ENCODE data around the gene FAM209B. TPM values are rescaled to one million over a fixed set of nuclear protein-coding genes. Genes with fewer than 3 reads are reported as not detected.

Gene FAM209B
- total and polyA plus RNA-seq, 7 donors, result 0.14 to 1.3 (median 0.62) TPM; not detected in 1

DNA sequence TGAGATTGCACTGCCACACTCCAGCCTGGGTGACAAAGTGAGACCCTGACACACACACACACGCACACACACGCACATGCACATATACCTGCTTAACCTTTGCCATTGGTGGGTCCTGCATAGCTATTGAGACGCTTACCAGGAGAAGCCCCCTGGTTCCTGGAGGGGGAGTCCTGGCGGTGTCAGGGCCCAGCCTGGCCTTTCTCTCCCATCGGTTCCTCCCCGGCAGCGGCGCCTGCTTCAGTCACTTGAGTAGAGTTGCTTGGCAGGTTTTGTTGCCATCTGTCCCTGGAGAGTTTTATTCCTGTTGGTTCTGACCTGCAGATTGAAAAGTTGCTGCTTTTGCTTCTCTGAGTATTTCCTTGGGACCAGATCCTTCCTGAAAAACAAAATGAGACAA is 29.1 kb upstream of the FAM209B start:
- no peak overlapping the region for H3K27ac ChIP-seq
- H3K36me3 ChIP-seq (ENCODE audit: insufficient read depth in 1 of 2, low read depth in 1 of 2), result peaks cover 0 to 16% of the 10 kb centered on the region in 2 donors
- H3K4me1 ChIP-seq, result no peaks in the 10 kb centered on the region
- TF ChIP-seq, protein P1, sequence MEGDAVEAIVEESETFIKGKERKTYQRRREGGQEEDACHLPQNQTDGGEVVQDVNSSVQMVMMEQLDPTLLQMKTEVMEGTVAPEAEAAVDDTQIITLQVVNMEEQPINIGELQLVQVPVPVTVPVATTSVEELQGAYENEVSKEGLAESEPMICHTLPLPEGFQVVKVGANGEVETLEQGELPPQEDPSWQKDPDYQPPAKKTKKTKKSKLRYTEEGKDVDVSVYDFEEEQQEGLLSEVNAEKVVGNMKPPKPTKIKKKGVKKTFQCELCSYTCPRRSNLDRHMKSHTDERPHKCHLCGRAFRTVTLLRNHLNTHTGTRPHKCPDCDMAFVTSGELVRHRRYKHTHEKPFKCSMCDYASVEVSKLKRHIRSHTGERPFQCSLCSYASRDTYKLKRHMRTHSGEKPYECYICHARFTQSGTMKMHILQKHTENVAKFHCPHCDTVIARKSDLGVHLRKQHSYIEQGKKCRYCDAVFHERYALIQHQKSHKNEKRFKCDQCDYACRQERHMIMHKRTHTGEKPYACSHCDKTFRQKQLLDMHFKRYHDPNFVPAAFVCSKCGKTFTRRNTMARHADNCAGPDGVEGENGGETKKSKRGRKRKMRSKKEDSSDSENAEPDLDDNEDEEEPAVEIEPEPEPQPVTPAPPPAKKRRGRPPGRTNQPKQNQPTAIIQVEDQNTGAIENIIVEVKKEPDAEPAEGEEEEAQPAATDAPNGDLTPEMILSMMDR (IDR thresholded peaks at IDR 0.05), result no peak
- intact Hi-C loops (cut with DNase I), result no loop called here
- 89 to 97% (median 95%) methylated on average over 8 of the region's 8 CpGs for WGBS, 3 donors
- no peak overlapping the region for H3K4me3 ChIP-seq
- no peak for ATAC-seq
- H3K9me3 ChIP-seq, result no peaks in the 10 kb centered on the region
- DNase-seq, result no peak
- H3K27me3 ChIP-seq (ENCODE audit: insufficient read depth in 3 of 3, low read length in 2 of 3), result no peaks in the 10 kb centered on the region

DNA sequence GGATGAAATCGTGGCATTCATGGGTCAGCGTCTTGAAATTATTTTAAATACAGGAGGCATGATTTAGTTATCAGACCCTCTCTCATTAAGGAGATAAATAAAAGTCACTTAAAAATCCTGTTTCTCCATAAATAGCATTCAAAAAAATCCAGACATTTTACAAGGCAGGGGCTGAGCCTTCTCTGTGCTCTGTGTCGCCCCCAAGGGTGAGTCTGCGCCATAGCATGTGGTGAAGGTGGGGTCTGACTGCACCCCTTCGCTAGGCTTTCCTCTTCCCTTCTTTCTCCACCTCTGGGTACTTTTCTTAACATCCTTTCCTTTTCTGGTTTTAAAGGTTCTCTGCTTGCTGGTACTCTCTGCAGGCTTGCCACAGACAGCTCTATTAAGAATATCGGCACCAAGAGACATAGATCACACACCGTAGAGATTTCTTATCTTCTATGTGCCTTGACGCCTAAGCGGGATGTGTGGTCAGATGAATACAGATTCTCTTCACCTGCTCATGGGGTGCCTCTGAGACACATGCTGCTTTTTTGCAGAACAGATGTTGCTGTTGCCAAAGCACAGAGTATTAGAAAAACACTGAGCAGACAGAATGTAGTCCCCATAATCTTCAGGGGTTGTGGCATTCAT is 28.6 kb upstream of the FAM209B start:
- ATAC-seq (no peak), DNase-seq (no peak)
- Histone ChIP-seq H3K36me3 (ENCODE audit: insufficient read depth in 1 of 2, low read depth in 1 of 2) (peaks cover 0 to 16% of the 10 kb centered on the region in 2 donors), H3K4me3 (no peak overlapping the region), H3K9me3 (no peaks in the 10 kb centered on the region), H3K27me3 (ENCODE audit: insufficient read depth in 3 of 3, low read length in 2 of 3) (no peaks in the 10 kb centered on the region), H3K4me1 (no peaks in the 10 kb centered on the region), H3K27ac (no peak overlapping the region)
- intact Hi-C loops (cut with DNase I), result no loop called here
- TF ChIP-seq, protein P1 (IDR thresholded peaks at IDR 0.05), result no peak
- WGBS, 3 donors, result 84 to 91% (median 90%) methylated on average over 9 of the region's 9 CpGs

DNA sequence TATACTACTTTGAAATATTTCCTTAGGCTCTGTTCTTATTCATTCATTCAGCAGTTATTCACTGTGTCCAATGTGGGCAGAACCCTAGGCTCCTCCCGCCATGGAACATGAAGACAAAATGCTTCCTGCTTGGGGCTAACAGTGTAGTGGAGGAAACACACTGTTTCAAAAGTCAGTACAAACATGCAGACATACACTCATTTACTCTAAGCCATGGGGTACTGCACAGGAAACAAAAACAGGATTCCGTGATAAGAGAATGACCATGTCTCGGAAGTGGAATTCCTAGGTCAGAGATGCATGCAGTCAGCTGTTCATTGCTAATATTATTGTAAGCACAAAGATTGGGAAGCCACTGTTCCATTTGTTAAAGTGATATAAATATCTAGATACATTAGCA is 26.9 kb upstream of the FAM209B start:
- no peak for DNase-seq
- intact Hi-C loops (cut with DNase I), result no loop called here
- WGBS, 3 donors, result 62 to 71% (median 65%) methylated on average over 3 of the region's 3 CpGs
- no peak overlapping the region for H3K4me3 ChIP-seq
- TF ChIP-seq, protein P1 (IDR thresholded peaks at IDR 0.05), result no peak
- no peak for ATAC-seq
- H3K27ac ChIP-seq, result no peak overlapping the region
- peaks cover 0 to 16% of the 10 kb centered on the region in 2 donors for H3K36me3 ChIP-seq (ENCODE audit: insufficient read depth in 1 of 2, low read depth in 1 of 2)
- no peaks in the 10 kb centered on the region for H3K9me3 ChIP-seq
- H3K4me1 ChIP-seq, result no peaks in the 10 kb centered on the region
- H3K27me3 ChIP-seq (ENCODE audit: insufficient read depth in 3 of 3, low read length in 2 of 3), result no peaks in the 10 kb centered on the region

DNA sequence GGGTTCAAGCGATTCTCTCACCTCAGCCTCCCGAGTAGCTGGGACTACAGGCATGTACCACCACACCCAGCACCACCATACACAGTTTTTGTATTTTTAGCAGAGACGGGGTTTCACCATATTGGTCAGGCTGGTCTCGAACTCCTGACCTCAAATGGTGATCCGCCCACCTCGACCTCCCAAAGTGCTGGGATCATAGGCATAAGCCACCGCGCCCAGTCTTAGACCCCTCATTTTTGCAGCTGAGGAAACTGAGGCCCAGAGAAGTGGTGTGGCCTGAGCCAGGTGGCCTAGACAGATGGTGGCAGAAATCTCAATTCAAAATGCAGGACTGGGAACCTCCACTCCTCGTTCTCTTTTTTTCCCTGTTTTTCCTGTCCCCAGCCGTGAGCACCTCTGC is 21.1 kb upstream of the FAM209B start:
- H3K36me3 ChIP-seq (ENCODE audit: insufficient read depth in 1 of 2, low read depth in 1 of 2), result peaks cover 0 to 45% of the 10 kb centered on the region in 2 donors
- no peak for ATAC-seq
- 93 to 96% (median 94%) methylated on average over 10 of the region's 10 CpGs for WGBS, 3 donors
- intact Hi-C loops (cut with DNase I), result no loop called here
- no peaks in the 10 kb centered on the region for H3K9me3 ChIP-seq
- TF ChIP-seq, protein P1 (IDR thresholded peaks at IDR 0.05), result no peak
- H3K27me3 ChIP-seq (ENCODE audit: insufficient read depth in 3 of 3, low read length in 2 of 3), result no peaks in the 10 kb centered on the region
- no peaks in the 10 kb centered on the region for H3K4me1 ChIP-seq
- no peak overlapping the region for H3K27ac ChIP-seq
- no peak overlapping the region for H3K4me3 ChIP-seq
- no peak for DNase-seq

All from psoas muscle (tissue), 8 donors.